ENCODE results near the gene ACR.

The ACR gene

DNA sequence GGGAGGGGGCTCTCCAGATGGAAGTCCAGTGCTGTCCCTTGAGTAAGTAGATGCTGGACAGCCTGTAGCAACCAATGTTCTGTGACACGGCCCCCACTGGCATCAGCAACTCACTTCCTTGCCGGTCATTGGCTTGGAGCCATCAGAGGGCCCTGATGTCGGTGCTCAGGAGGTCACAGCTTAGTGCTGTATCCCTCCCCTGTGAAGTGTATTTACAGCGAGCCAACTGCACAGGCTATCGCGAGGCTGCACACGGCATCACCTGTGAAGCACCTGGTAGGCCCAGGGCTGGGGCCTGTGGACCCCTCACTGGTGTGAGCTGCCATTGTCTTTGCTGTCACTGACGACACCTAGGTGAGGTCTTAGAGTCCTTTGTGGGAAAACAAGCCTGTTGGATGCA, 13.4 kb upstream of the ACR start:
- Histone ChIP-seq H3K4me3 (ENCODE audit: low read length) (no peak overlapping the region), H3K36me3 (ENCODE audit: control insufficient read depth, insufficient read depth, low read length) (no peaks in the 10 kb centered on the region), H3K4me1 (ENCODE audit: control insufficient read depth, insufficient read depth, low read length) (no peaks in the 10 kb centered on the region), H3K9ac (ENCODE audit: low read length) (no peak overlapping the region), H3K27me3 (ENCODE audit: control insufficient read depth, insufficient read depth, low read length) (no peaks in the 10 kb centered on the region), H3K27ac (ENCODE audit: low read depth, low read length) (no peak overlapping the region)

DNA sequence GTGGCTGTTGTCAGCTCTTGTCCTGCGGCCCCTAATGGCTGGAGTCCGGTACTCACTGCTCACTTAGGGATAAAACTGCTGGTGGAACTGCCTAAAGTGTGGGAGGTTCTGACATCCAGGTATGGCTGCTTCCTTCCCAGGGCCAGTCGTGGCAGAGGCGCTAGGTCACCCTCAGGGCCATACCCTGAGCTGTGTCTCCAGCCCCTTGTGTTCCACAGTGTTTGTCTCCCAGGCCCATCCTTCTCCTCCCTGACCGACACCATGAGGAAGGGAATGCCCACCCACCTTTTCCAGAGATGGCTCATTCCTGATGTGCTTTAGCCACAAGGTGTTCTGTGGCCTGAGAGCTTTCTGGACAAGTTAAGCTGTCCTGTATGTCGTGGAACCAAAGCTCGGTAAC, 12.4 kb upstream of the ACR start:
- H3K4me1 ChIP-seq (ENCODE audit: control insufficient read depth, insufficient read depth, low read length), result no peaks in the 10 kb centered on the region

DNA sequence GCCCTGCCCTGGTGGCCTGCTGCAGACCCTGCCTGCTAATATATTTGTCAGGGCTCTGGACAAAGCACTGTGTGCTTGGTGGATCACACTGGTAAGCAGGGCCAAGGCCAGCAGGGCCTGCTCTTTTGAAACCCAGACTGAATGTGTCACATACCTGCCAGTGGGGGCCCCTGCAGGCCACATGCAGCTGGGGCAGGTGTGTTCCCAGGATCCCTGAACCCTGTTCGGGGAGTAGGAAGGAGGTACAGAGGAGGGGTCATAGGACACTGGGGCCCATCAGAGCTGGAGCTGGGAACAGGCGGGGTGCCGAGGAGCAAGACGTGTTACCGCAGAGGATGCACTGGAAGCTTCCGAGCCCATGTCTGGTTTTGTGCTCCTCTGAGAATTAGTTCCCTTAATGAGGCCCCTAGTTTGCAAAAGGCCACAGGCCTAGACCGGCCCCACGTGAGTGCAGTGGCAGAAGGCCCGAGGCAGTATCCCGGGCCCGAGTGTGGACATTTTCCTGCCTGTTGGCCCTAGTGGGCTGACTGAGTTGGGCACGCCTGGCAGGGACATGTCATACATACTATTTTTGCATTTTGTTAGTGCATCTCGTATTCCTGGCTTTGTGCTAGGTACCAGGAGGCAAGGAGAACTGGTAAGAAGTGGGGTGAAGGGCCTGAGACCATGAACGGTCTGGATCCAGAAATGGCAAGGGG, 11.2 kb upstream of the ACR start:
- H3K4me3 ChIP-seq (ENCODE audit: low read length), result no peak overlapping the region
- no peak overlapping the region for H3K9ac ChIP-seq (ENCODE audit: low read length)
- H3K4me1 ChIP-seq (ENCODE audit: control insufficient read depth, insufficient read depth, low read length), result no peaks in the 10 kb centered on the region
- H3K27ac ChIP-seq (ENCODE audit: low read depth, low read length), result no peak overlapping the region
- no peaks in the 10 kb centered on the region for H3K36me3 ChIP-seq (ENCODE audit: control insufficient read depth, insufficient read depth, low read length)
- no peaks in the 10 kb centered on the region for H3K27me3 ChIP-seq (ENCODE audit: control insufficient read depth, insufficient read depth, low read length)

More for the DNA sequence above, 12.4 kb upstream of the ACR start:
- H3K27ac ChIP-seq (ENCODE audit: low read depth, low read length), result no peak overlapping the region
- H3K9ac ChIP-seq (ENCODE audit: low read length), result no peak overlapping the region
- no peaks in the 10 kb centered on the region for H3K27me3 ChIP-seq (ENCODE audit: control insufficient read depth, insufficient read depth, low read length)
- no peaks in the 10 kb centered on the region for H3K36me3 ChIP-seq (ENCODE audit: control insufficient read depth, insufficient read depth, low read length)
- H3K4me3 ChIP-seq (ENCODE audit: low read length), result no peak overlapping the region

DNA sequence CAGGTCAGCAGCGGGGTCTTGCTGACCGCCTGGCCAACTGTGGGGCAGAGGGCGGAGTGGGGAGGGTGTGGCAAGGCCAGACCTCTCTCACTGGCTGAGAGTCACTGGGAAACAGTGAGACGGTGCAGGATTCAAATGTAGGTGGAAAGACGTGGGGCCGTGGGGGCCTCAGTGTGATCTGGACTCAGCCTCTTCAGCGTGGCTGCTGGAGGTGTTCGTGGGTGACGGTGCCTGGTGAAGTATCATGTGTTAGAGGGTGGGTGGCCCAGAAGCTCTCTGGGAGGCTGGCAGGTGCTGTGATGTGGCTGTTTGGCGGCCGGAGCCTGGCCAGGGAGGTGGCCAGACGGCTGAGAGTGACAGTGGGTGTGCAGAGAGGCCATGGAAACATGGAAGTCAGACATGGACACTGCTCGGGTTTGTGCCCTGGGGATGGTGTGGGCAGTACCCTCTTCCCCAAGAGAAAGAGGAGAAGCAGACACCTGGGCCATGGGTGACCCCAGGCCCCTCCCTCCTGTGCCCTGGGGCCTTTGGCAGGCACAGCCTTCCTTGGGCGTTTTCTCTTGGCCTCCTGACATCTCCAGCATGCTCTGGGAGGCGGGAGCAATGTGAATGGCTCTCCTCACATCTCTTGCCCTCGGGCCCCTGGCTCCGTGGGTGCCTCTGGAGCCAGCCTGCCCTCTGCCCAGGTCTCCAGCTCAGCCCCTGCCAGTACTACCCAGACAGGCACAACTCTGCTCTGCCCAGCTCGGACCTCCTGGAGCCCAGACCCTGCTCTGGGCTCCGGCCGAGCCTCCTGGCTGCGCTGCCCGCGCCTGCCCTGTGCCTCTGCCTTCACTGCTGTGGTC, 10.1 kb upstream of the ACR start:
- Histone ChIP-seq H3K36me3 (ENCODE audit: control insufficient read depth, insufficient read depth, low read length) (no peaks in the 10 kb centered on the region), H3K27me3 (ENCODE audit: control insufficient read depth, insufficient read depth, low read length) (no peaks in the 10 kb centered on the region), H3K4me3 (ENCODE audit: low read length) (no peak overlapping the region), H3K4me1 (ENCODE audit: control insufficient read depth, insufficient read depth, low read length) (no peaks in the 10 kb centered on the region), H3K27ac (ENCODE audit: low read depth, low read length) (no peak overlapping the region), H3K9ac (ENCODE audit: low read length) (no peak overlapping the region)

DNA sequence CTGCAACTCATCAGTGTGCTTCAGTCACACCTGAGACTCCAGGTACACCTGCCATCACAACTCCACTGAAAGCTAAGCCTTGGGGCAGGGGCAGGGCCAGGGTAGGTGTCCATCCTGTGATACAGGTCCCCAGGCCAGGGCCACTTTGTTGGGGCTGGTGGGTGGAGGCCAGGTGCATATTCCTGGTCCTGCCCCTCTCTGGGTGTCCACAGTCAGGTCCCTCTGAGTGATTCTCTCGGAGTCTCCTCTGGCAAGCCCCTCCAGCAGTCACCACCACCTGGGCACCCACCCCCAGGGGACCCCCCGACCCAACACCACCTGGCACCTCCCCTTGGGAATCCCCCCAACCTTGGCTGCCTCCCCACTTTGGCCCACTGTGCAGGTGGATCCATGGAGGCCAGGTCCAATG, 9.5 kb upstream of the ACR start:
- Histone ChIP-seq H3K27ac (ENCODE audit: low read depth, low read length) (no peak overlapping the region), H3K4me1 (ENCODE audit: control insufficient read depth, insufficient read depth, low read length) (no peaks in the 10 kb centered on the region), H3K9ac (ENCODE audit: low read length) (no peak overlapping the region), H3K4me3 (ENCODE audit: low read length) (no peak overlapping the region), H3K36me3 (ENCODE audit: control insufficient read depth, insufficient read depth, low read length) (no peaks in the 10 kb centered on the region), H3K27me3 (ENCODE audit: control insufficient read depth, insufficient read depth, low read length) (no peaks in the 10 kb centered on the region)

DNA sequence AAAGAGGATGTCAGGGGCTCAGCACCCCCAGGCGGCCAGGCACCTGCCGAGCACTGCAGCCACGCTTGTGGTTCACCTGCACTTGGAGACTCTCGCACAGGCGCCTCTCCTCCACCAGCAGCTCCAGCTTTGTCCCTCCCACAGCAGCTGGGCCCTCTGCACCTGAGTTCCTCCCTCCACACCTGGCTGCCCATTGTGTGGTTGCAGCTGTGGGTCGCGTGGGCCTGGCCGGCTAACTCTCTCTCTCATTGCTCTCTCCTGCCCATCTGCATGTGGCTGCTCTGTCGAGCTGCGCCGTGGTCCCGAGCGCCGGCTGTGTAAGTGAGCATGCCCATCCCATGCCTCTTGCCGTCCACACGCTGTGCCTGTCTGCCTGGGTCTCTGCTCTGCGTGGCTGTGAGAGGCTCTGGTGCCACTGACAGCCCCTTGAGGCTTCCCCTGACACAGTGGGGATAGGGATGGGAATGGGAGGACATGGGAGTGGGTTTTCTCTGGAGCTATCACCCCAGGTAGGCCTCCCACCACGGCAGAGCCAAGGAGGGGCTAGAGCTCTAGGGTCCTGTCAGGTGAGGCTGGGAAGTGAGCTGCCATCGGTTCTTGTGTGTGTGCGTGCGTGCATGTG, 8.5 kb upstream of the ACR start:
- no peaks in the 10 kb centered on the region for H3K36me3 ChIP-seq (ENCODE audit: control insufficient read depth, insufficient read depth, low read length)
- H3K4me1 ChIP-seq (ENCODE audit: control insufficient read depth, insufficient read depth, low read length), result no peaks in the 10 kb centered on the region
- H3K4me3 ChIP-seq (ENCODE audit: low read length), result no peak overlapping the region
- no peak overlapping the region for H3K27ac ChIP-seq (ENCODE audit: low read depth, low read length)
- no peak overlapping the region for H3K9ac ChIP-seq (ENCODE audit: low read length)
- no peaks in the 10 kb centered on the region for H3K27me3 ChIP-seq (ENCODE audit: control insufficient read depth, insufficient read depth, low read length)

DNA sequence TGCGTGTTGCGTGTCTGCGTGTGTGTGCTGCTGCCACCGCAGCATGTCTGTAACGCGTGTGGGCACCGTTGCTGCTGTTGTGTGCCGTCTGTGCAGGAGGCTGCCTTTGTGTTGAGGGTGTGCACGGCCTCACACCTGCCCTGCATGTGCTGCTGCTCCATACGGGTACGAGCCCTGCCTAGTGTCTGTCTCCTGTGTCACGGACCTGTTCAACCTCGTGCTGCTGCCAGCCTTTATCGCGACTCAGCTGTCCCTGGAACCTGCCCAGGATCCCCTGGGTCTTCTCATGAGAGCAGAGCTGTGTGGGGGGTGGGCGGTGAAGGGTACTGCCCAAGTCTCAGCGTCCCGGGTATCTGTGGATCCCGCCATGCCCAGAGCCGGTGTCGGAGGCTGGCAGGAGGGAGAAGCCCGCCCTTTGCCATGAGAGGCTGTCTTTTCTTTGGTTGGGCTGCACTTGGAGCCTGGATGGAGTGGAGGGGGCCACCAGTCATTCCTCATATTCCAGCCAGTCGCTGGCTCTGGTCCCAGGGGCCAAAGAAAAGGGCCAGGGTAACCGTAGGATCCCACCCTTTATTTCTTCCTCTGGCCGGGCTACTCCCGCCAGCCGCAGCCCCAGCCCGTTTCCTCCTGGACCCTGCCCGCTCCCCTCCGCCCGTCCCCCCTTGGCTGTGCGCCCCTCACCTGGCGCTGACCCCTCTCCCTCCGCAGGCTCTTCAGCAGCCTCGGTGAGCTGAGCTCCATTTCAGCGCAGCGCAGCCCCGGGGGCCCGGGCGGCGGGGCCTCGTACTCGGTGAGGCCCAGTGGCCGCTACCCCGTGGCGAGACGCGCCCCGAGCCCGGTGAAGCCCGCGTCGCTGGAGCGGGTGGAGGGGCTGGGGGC, 7.8 kb upstream of the ACR start:
- Histone ChIP-seq H3K27me3 (ENCODE audit: control insufficient read depth, insufficient read depth, low read length) (no peaks in the 10 kb centered on the region), H3K4me1 (ENCODE audit: control insufficient read depth, insufficient read depth, low read length) (no peaks in the 10 kb centered on the region), H3K9ac (ENCODE audit: low read length) (no peak overlapping the region), H3K27ac (ENCODE audit: low read depth, low read length) (no peak overlapping the region), H3K4me3 (ENCODE audit: low read length) (no peak overlapping the region), H3K36me3 (ENCODE audit: control insufficient read depth, insufficient read depth, low read length) (no peaks in the 10 kb centered on the region)

DNA sequence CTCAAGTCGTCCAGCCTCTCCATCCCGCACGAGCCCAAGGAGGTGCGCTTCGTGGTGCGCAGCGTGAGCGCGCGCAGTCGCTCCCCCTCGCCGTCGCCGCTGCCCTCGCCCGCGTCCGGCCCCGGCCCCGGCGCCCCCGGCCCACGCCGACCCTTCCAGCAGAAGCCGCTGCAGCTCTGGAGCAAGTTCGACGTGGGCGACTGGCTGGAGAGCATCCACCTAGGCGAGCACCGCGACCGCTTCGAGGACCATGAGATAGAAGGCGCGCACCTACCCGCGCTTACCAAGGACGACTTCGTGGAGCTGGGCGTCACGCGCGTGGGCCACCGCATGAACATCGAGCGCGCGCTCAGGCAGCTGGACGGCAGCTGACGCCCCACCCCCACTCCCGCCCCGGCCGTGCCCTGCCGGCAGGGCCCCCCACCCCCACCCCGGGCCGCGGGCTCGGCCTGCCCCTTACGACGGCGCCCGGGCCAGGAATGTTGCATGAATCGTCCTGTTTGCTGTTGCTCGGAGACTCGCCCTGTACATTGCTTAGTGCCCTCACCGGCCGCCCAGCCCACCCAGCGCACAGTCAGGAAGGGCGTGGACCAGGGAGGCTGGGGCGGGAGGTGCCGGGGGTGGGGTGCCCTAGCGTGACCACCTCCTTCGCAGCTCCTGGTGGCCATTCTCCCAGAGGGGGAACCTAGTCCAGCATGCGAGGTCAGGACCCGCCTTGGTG, 6.9 kb upstream of the ACR start:
- Histone ChIP-seq H3K4me1 (ENCODE audit: control insufficient read depth, insufficient read depth, low read length) (no peaks in the 10 kb centered on the region), H3K36me3 (ENCODE audit: control insufficient read depth, insufficient read depth, low read length) (no peaks in the 10 kb centered on the region), H3K27me3 (ENCODE audit: control insufficient read depth, insufficient read depth, low read length) (no peaks in the 10 kb centered on the region), H3K27ac (ENCODE audit: low read depth, low read length) (no peak overlapping the region), H3K4me3 (ENCODE audit: low read length) (no peak overlapping the region), H3K9ac (ENCODE audit: low read length) (no peak overlapping the region)

DNA sequence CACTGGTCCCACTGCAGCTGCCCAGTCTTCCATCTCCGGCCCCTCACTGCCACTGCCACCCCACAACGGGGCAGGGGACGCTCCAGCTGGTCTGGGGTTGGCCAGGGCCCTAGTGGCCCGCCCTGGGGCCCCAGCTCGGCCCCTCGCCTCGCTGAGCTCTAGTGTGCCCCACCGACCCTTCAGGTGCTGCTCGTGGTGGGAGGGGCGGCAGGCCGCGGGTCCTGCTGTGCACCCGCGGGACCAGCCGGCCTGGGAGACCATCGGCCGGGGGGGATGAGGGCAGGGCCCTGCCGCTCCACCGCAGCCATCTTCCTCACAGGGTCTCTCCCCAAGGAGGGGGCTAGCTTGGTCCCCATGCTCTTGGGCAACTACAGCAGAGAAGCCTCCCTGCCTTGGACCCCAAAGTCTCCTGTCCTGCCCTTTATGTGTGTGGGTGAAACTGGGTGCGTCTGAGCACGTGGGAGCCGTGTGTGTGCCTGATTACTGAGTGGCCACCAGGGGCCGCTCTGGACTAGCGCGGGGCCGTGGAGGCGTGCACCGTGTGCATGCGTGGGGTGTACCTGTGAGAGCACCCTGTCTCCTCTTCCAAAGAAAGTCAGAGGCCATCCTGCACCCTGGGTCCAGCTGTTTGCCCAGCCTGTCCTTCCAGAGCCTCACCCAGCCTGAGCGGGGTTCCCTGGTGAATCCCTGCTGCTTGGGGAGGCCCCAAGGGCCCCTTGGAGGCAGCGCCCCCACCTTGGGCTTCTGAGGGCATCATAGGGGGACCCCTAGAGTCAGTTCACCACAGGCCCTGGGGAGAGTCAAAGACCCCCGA, 6.0 kb upstream of the ACR start:
- H3K4me1 ChIP-seq (ENCODE audit: control insufficient read depth, insufficient read depth, low read length), result no peaks in the 10 kb centered on the region
- H3K27me3 ChIP-seq (ENCODE audit: control insufficient read depth, insufficient read depth, low read length), result no peaks in the 10 kb centered on the region
- no peak overlapping the region for H3K27ac ChIP-seq (ENCODE audit: low read depth, low read length)
- H3K36me3 ChIP-seq (ENCODE audit: control insufficient read depth, insufficient read depth, low read length), result no peaks in the 10 kb centered on the region
- H3K4me3 ChIP-seq (ENCODE audit: low read length), result no peak overlapping the region
- no peak overlapping the region for H3K9ac ChIP-seq (ENCODE audit: low read length)

DNA sequence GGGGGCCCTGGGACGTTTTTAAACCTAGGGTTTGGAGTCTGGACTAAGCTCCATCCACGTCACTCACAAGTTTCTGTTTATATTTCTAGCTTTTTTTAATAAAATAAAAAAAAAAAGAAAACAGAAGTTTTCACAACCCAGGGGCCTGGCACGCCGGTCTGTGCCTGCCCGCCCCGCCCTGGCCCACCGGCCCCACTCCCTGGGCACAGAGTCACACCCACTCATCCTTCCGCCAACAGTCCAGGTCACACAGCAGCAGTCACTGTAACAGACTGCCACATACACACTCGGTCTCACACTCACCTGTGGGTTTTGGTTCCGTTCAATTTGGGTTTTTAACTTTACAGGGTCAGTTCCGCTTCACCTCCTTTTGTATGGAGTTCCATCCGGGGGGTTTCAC, 5.3 kb upstream of the ACR start:
- Histone ChIP-seq H3K4me3 (ENCODE audit: low read length) (no peak overlapping the region), H3K27ac (ENCODE audit: low read depth, low read length) (no peak overlapping the region), H3K4me1 (ENCODE audit: control insufficient read depth, insufficient read depth, low read length) (no peaks in the 10 kb centered on the region), H3K36me3 (ENCODE audit: control insufficient read depth, insufficient read depth, low read length) (no peaks in the 10 kb centered on the region), H3K9ac (ENCODE audit: low read length) (no peak overlapping the region), H3K27me3 (ENCODE audit: control insufficient read depth, insufficient read depth, low read length) (no peaks in the 10 kb centered on the region)
